Activated CD8-positive, alpha-beta memory T cell treated with anti-CD3 and anti-CD28 coated beads, Interleukin-2, amount 50 U/mL, for 48 hours (primary cell): ENCODE data around the gene C1QL4.
"Not testable (repeated sequence)": the region's sequence is repeated elsewhere in the genome, so short reads cannot be mapped to it uniquely, and the experiment has no call there.

Experiments
- DNase-seq: peaks from one replicate; pipeline ENCODE4 v3.0.0-alpha.2; 2020

The C1QL4 gene

DNA sequence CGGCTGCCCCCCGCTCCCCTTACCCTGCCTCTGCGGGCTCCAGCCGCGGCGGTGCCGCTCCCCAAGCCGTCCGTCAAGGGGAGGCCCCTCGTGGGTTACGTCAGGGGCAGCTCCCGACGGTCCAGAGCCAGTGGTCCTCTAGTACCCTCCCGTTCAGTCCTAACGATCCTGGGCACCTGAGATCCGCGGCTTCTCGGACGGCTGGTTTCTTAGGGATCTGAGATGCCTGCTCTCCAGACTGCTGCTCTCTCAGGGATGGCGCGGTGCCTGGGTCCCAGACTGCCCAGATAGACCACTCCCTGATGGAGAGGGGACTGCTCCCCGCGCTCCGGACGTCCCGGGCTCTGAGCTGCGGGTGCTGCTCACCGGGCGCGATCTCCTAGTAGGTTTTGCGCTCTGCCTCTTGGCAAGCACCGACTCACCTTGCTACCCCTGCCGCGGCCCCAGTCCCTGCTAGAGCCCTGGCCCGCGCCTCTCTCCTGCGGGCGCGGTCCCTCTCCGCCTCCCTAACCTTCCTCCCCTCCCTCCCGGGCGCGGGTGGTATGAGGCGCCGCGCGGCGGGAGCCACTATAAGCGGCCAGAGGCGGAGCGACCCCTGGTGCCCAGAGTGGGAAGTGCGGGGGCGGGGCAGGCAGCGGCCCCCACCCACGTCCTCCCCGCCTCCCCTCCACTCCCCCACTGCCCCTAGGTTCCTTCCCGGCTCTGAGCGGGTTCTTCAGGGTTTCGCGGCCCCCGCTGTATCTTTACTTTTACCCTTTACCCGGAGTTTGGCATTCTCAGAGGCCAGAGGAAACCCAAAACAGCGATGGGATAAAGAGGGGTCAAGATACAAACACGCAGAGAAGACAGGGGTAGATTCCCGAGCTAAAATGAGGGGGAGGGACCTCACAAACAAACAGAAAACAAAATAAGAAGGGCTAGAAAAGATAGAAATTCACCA is at the start of gene C1QL4:
C1QL4 (minus strand) TSS at position 544 of the 940 bp plus-strand sequence. CDS start 711 bp downstream, outside the sequence.
- peak; percentile 96 for DNase-seq

DNA sequence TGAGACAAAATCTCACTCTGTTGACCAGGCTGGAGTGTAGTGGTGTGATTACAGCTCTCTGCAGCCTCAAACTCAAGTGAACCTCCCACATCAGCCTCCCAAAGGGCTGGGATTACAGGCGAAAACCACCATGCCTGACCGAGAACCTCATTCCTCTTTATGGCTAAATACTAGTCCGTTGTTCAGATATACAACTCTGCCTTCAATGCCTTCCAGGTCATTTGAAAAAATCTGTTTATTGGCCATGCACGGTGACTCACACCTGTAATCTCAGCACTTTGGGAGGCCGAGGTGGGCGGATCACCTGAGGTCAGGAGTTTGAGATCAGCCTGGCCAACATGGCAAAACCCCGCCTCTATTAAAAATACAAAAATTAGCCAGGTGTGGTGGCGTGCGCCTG is 43.2 kb upstream of the C1QL4 start:
- DNase-seq: not testable (repeated sequence)

DNA sequence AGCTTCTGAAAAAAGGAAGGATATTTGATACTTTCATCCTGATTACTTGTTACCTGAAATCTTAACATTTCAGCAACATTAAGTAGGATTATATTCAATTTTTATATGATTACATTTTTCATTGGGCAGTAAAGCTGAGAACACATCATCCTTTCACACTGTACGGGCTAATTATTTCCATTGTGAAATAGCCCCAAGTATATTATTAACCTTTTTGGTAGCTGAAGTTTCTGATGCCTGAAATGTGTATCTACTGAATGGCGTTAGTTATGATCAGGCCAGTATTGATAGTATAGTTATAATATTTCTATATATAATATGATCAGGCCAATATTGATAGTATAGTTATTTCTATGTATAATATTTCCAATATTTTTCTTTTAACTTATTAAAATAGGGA is 40.4 kb upstream of the C1QL4 start:
- no peak for DNase-seq

DNA sequence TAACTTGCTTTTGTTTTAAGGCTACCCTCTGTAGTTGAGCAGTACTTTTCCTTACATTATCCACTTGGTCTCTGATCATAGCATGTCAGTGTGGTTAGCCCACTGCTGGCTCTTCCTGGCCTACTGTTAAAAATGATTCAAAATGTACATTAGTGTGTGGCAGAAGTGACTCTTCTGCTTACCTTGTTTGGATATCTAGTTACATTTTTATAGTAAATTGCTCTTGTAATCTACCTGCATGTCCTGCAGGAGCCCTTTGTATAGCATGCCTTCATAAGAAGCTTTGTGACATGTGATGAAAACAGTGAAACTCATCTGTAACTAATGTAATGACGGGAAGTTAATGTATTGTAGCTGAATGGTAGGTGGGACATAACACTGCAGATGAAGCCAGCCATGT is 38.4 kb upstream of the C1QL4 start:
- DNase-seq: no peak

DNA sequence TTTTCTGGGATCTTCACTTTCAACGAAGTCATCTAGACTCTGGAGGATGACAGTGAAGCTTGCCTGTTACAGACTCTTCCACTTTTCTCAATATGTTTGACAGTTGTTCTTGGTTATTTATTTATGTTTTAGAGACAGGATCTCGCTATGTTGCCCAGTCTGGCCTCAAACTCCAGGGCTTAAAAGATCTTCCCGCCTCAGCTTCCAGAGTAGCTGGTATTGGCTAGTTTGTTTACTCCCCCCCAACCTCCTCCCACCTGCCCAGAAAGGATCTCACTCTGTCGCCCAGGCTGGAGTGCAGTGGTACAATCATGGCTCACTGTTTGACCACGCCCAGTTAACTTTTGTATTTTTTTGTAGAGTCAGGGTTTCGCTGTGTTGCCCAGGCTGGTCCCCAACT is 33.6 kb upstream of the C1QL4 start:
- no peak for DNase-seq

DNA sequence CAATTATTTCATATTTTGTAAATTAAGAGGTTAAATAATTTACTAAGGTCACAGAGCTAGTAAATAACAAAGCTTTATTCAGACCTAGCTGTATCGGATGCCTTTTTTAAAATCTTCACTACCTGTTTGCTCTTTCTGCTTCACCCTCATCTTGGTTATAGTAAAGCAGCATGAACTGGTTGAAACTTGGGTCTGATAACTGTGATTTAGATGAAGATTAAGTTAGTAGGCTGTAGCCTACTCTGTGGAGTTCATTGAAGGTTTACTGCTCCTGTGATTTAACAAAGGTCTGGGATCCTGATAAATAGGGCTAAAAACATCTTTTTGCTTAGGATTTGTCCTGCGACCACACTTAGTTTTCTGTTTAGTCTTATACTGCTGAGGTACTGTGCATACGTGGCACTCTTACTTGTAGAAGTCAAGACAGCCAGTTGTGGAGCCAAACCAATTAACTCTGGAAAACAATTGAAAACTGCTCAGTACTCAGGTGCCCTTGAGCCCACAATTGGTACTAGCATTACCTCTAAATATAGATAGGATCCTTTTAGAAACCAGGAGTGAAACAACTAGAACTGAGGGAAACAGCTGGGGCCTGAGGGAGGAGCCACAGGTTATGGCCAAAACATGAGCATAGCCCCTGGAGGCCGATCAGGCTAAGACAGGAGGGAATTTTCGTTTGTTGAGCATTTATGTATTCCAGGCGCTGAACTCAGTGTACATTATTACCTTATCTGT is 32.6 kb upstream of the C1QL4 start:
- DNase-seq: no peak

DNA sequence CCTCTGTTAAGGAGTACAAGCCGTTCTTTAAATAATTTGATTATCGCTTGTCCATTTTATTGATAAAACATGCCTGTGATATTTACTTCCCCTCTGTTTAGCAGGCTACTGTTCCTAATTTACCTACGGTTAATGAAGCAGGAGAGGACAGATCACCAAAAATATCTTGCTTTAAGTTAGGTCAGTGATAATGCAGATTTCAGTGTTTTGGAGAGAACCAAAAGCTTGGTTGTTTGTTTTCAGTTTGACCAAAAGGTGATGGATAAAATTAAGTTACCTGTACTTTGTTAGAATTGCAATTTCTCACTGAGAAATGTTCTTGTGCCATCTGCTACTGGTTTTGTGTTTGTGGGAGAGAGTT is 31.2 kb upstream of the C1QL4 start:
- no peak for DNase-seq

DNA sequence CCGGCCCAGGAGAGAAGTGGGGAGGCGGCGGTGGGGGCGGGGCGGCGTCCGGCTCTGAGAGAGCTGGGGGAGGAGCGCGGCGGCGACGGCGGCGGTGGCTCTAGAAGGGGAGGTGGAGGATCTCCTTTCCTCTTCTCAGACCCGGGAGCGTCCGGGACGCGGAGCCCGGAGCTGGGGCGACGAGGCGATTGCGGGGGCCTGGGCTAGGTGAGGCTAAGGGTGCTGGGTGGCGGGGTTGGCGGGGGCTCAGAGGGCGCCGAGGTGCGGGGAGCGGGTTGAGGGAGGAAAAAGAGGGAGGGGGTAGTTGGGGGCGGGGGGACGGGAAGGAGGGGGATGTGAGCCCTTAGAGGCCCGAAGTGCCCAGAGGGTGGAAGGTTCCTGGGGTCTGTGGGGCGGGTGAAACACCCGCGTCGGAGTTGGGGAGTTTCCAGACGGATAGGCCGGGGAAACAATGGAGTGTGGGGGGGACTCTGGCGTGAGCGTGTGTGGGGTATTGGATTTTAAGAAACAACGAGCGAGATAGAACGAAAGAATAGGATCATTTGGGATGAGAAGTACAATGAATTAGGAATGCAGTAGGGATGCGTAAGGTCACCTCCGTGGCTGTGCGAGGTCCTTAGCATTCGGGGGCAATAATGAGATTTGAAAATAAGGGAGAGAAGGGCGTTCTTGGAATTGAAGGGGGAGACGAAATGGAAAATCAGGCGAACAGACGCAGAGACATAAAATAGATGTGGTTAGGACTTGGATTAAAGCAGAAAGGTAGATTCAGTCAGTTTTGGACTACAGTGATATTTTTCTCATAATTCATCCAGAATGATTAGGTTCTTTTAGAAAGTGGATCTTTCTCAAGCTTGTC is 30.6 kb upstream of the C1QL4 start, which contains the start of gene SPATS2:
SPATS2 (plus strand) TSS at position 82 of the 859 bp plus-strand sequence. CDS start 93,551 bp downstream, outside the sequence.
- no peak for DNase-seq

DNA sequence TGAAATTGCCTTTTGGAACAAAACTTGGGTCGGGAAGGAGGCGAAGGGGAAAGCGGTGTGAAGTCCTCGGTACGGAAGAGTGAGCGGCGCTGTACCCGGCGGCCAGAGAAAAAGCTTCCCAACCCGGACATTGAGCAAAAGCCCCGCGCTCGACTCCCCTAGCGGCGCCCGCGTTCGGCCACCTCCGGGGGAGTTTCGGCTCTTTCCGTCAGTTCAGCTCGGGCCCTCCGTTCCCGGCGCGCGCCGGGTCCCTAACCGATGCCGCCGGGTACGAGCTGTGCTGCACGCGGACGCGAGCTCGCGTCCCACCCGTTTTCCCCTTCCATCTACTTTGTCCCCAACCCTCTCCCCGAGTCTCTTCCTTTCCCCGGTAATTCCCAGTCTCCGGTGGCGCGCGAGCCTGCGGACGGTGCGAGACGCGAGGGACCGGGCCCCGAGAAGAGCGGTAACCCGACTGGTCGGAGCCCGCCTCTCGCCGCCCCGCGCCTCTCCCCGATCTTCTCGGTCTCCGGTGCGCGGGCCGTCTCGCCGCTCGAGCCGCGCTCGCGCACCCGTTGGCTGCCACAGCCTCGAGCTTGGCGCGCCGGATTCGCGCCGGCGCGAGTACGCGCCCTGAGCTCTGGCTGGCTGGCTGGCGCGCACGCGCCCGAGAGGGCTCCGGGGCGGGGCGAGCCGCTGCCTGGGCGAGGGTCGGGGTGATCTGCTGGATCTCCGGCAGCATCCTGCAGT is 29.8 kb upstream of the C1QL4 start:
- peak; percentile 95 for DNase-seq

DNA sequence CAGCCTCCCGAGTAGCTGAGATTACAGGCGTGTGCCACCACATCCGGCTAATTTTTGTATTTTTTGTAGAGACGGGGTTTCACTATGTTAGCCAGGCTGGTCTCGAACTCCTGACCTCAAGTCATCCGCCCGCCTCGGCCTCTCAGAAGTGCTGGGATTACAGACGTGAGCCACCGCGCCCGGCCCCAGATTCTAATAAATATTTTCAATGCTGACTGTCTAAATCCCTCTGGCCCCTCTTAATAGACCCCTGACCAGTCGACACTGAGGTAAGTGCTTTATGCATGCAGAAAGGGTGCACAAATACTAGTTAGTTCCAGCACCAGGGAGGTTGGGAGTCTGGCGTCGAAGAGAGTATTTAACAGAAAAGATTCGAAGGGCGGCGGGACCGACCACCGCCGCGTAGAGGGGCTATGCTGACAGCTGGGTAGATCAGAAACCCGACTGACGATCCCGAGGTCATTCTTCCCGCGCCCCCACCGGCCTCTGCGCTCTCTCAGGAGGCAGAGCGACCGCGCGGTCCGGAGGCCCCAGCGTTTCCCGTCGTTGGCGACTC is 29.2 kb upstream of the C1QL4 start:
- no peak for DNase-seq

DNA sequence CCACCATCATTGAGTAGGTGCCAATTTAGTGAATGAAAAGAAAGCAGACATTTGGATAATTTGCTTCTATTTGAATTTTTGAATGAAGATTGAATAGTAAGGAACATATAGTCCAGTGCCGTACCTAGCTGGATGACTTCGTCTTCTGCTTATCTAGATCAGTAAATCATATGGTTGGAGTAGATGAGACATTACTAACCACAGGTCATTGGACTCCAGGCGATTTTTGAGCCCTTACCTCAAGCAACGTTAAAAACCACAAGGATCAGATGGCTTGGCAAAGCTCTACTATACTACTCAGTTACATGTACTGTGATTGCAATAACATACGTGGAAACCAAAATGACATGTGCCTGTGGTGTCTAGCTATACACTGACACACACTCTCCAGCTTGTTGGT is 28.6 kb upstream of the C1QL4 start:
- no peak for DNase-seq

DNA sequence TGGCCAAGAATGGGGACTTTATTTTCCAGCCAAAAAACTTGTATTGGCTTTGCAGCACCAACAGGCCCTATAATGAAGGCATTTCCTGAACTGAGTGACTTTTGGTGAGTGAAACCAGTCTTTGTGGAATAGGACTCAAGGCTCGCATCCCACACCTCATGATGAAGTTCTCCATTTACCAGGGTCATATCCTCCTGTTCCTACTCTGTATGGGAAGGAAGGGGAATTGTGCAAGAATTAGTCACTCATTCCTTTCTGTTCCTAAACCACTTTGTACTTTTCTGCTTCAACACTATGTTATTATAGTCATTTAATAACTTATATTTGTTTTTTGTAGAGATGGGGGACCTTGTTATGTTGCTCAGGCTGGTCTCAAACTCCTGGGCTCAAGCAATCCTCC is 28.0 kb upstream of the C1QL4 start:
- no peak for DNase-seq

DNA sequence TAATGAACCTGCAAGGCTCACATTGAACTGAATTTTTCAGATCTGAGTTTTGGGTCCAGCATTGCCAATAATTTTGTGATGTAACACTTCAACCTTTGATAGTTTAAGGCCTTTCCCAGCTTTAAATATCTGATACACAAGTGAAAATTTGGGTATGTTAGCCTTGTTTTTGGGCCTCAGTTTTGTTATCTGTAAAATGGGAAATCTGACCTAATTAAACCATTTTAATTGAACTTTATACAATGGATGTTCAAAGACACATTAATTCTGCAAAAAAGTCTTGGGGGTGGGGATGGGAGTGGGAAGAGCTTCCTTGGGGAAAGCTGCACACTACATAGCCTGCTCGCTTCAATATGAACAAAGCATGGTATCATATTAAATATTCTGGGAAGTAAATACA is 25.1 kb upstream of the C1QL4 start:
- no peak for DNase-seq

DNA sequence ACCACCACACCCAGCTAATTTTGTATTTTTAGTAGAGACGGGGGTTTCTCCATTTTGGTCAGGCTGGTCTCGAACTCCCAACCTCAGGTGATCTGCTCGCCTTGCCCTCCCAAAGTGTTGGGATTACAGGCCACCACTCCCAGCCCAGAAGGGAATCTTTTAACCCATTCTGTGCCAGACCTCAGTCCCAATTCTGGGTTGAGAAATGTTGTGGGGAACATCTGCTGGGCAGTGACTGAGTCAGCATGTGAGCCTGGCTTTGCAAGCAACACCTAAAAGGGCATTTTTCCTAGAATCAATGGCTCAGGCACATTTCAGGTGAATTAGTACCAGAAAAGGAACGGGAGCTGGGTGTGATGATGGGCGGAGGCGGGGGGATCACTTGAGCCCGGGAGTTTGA is 22.7 kb upstream of the C1QL4 start:
- peak; percentile 20 for DNase-seq

DNA sequence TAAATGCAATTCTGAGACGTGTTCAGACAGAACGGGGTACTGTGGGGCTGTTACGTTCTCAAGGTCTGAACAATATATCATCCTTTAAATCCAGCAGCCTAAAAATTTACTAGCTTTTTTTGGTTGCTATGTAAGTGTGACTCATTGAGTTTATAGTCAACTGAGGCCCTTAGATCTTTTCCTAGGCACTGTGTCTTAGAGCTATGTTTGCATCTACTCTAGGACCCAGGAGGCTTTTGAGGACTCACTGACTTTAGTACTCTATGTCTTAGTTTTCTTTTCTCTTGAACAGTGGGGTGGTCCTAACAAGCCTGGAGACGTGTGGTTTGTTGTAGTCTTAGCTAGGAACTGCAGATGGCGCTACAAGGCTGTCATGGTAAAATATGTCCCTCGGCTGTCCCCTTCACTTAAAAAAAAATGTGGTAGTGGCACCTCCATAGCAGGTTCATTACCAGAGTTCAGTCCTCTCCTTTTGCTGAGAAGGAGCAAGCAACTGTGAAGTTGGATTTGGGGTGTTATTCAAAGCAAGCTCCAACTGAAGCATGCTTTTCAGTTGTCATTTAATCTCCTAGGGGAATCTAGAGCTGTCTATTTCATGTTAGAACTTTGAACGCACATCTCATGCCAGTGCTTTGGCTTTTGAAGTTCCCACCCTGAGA is 21.6 kb upstream of the C1QL4 start:
- peak; percentile 57 for DNase-seq

DNA sequence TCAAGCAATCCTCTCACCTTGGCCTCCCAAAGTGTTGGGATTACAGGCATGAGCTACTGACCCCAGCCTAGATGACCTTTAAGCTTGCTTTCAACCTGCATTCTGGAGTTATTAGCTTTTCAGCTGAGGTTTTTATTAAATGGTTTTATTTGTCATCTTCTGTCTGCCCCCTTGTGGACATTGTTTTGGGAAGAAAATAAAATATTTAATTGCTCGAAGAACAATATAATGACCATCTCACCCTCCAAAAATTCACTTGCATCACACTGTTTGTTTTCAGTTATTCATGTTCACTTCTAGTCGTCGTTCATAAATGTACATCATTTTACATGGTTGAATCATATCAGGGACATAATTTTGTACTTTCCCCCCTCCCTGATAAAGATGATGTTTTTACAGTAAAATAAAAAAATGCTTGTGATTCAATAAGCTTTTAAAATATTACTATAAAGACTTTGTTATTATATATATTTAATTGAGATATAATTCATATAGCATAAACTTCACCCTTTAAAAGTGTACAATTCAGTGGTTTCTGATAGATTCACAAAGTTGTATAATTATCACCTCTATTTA is 20.2 kb upstream of the C1QL4 start:
- no peak for DNase-seq

DNA sequence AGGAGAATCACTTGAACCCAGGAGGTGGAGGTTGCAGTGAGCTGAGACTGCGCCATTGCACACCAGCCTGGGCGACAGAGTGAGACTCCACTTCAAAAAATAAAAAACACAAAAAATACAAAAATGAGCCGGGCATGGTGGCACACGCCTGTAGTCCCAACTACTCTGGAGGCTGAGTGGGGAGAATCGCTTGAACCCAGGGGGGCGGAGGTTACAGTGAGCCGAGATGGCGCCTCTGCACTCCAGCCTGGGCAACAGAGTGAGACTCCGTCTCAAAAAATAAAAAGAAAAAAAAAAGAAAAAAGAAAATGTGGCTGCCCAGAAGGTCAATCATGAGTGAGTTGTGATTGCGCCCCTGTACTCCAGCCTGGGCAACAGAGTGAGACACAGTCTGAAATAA is 18.9 kb upstream of the C1QL4 start:
- DNase-seq: no peak

DNA sequence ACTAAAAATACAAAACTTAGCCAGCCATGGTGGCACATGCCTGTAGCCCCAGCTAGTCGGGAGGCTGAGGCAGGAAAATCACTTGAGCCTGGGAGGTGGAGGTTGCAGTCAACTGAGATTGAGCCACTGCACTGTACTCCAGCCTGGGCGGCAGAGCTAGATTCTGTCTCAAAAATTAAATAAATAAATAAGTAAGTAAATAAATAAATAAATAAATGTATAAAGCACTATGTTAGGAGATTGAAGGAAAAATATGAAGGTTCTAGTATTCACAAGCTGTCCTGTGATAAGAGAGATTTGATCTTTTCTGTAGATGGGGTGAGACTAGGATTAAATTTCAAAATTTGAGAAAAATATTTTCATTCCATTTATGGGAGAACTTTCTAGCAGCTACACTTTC is 15.4 kb upstream of the C1QL4 start:
- peak; percentile 37 for DNase-seq

DNA sequence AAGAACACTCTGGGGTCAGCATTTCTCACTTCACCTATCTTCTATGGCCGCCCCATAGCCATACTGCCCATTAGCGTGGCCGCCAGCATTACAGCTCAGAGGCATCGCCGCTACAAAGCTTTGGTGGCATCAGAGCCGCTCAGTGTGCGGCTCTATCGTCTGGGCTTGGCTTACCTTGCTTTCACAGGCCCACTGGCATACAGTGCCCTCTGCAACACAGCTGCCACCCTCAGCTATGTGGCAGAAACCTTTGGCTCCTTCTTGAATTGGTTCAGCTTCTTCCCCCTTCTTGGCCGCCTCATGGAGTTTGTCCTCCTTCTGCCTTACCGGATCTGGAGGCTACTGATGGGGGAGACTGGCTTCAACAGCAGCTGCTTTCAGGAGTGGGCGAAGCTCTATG is 12.3 kb upstream of the C1QL4 start:
- DNase-seq: no peak

DNA sequence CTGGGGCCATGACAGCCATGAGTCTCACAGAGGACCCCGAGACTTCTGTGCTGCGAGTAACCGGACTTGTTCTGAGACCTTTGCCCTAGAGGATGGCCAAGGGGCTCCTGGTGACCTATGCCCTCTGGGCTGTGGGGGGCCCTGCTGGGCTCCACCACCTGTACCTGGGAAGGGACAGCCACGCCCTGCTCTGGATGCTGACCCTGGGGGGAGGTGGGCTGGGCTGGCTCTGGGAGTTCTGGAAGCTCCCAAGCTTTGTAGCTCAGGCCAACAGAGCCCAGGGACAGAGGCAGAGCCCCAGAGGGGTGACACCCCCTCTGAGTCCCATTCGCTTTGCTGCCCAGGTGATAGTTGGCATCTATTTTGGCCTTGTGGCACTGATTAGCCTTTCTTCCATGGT is 11.8 kb upstream of the C1QL4 start:
- peak; percentile 48 for DNase-seq
